ENCODE measurements around the gene CDKN2AIP. TPM values are rescaled to one million over a fixed set of nuclear protein-coding genes. Genes with fewer than 3 reads are reported as not detected.
"Not testable (repeated sequence)": the region's sequence is repeated elsewhere in the genome, so short reads cannot be mapped to it uniquely, and the experiment has no call there.

CDKN2AIP gene
- total RNA-seq, 1 donor from 2014 or later, result 13.2 TPM

- no peak for TF ChIP-seq CTCF (IDR thresholded peaks at IDR 0.05)
- Mint-ChIP-seq H3K4me3 (ENCODE audit: unreplicated experiment) (no peak overlapping the region), H3K27me3 (ENCODE audit: unreplicated experiment) (no peaks in the 10 kb centered on the region), H3K4me1 (ENCODE audit: unreplicated experiment) (peaks cover 13% of the 10 kb centered on the region), H3K27ac (ENCODE audit: unreplicated experiment) (no peak overlapping the region), H3K9me3 (ENCODE audit: unreplicated experiment) (no peaks in the 10 kb centered on the region), H3K36me3 (ENCODE audit: unreplicated experiment) (no peaks in the 10 kb centered on the region)
- DNase-seq (ENCODE audit: extremely low spot score, unreplicated experiment), result no peak
Measured at GRCh38 chr4:183431614-183432013, 12.8 kb upstream of the CDKN2AIP start.

- DNase-seq (ENCODE audit: extremely low spot score, unreplicated experiment), result peak; percentile 72
- not testable (repeated sequence) for H3K27me3 Mint-ChIP-seq (ENCODE audit: unreplicated experiment); H3K4me3 Mint-ChIP-seq (ENCODE audit: unreplicated experiment); H3K36me3 Mint-ChIP-seq (ENCODE audit: unreplicated experiment); H3K27ac Mint-ChIP-seq (ENCODE audit: unreplicated experiment); H3K9me3 Mint-ChIP-seq (ENCODE audit: unreplicated experiment)
- peaks cover 13% of the 10 kb centered on the region for H3K4me1 Mint-ChIP-seq (ENCODE audit: unreplicated experiment)
Measured at GRCh38 chr4:183433183-183433582, 11.3 kb upstream of the CDKN2AIP start.

- H3K27ac Mint-ChIP-seq (ENCODE audit: unreplicated experiment), result no peak overlapping the region
- H3K4me3 Mint-ChIP-seq (ENCODE audit: unreplicated experiment), result no peak overlapping the region
- peak; percentile 78 for DNase-seq (ENCODE audit: extremely low spot score, unreplicated experiment)
- no peak for TF ChIP-seq CTCF (IDR thresholded peaks at IDR 0.05)
- peaks cover 15% of the 10 kb centered on the region for H3K4me1 Mint-ChIP-seq (ENCODE audit: unreplicated experiment)
- H3K27me3 Mint-ChIP-seq (ENCODE audit: unreplicated experiment), result no peaks in the 10 kb centered on the region
- peaks cover 8% of the 10 kb centered on the region for H3K9me3 Mint-ChIP-seq (ENCODE audit: unreplicated experiment)
- H3K36me3 Mint-ChIP-seq (ENCODE audit: unreplicated experiment), result no peaks in the 10 kb centered on the region
Measured at GRCh38 chr4:183434264-183434663, 10.2 kb upstream of the CDKN2AIP start.

GRCh38 chr4:183434666-183435190 is 9.7 kb upstream of the CDKN2AIP start:
- peaks cover 15% of the 10 kb centered on the region for H3K4me1 Mint-ChIP-seq (ENCODE audit: unreplicated experiment)
- H3K9me3 Mint-ChIP-seq (ENCODE audit: unreplicated experiment), result peaks cover 8% of the 10 kb centered on the region
- no peaks in the 10 kb centered on the region for H3K27me3 Mint-ChIP-seq (ENCODE audit: unreplicated experiment)
- no peak for DNase-seq (ENCODE audit: extremely low spot score, unreplicated experiment)
- no peaks in the 10 kb centered on the region for H3K36me3 Mint-ChIP-seq (ENCODE audit: unreplicated experiment)
- no peak overlapping the region for H3K27ac Mint-ChIP-seq (ENCODE audit: unreplicated experiment)
- TF ChIP-seq CTCF (IDR thresholded peaks at IDR 0.05), result no peak
- no peak overlapping the region for H3K4me3 Mint-ChIP-seq (ENCODE audit: unreplicated experiment)

- Mint-ChIP-seq H3K27ac (ENCODE audit: unreplicated experiment) (no peak overlapping the region), H3K4me1 (ENCODE audit: unreplicated experiment) (peaks cover 9% of the 10 kb centered on the region), H3K27me3 (ENCODE audit: unreplicated experiment) (no peaks in the 10 kb centered on the region), H3K9me3 (ENCODE audit: unreplicated experiment) (peaks cover 8% of the 10 kb centered on the region), H3K4me3 (ENCODE audit: unreplicated experiment) (no peak overlapping the region), H3K36me3 (ENCODE audit: unreplicated experiment) (no peaks in the 10 kb centered on the region)
- DNase-seq (ENCODE audit: extremely low spot score, unreplicated experiment), result peak; percentile 56
- no peak for TF ChIP-seq CTCF (IDR thresholded peaks at IDR 0.05)
Measured at GRCh38 chr4:183435803-183436202, 8.6 kb upstream of the CDKN2AIP start.

GRCh38 chr4:183436417-183436816 is 8.0 kb upstream of the CDKN2AIP start:
- Mint-ChIP-seq H3K27ac (ENCODE audit: unreplicated experiment) (no peak overlapping the region), H3K36me3 (ENCODE audit: unreplicated experiment) (no peaks in the 10 kb centered on the region), H3K9me3 (ENCODE audit: unreplicated experiment) (peaks cover 8% of the 10 kb centered on the region), H3K4me1 (ENCODE audit: unreplicated experiment) (peaks cover 3% of the 10 kb centered on the region), H3K4me3 (ENCODE audit: unreplicated experiment) (no peak overlapping the region), H3K27me3 (ENCODE audit: unreplicated experiment) (no peaks in the 10 kb centered on the region)
- DNase-seq (ENCODE audit: extremely low spot score, unreplicated experiment), result peak; percentile 46
- TF ChIP-seq CTCF (IDR thresholded peaks at IDR 0.05), result no peak
